Neural progenitor cell (in vitro differentiated cells): Measurements from ENCODE around the gene DMAC2. TPM values are rescaled to one million over a fixed set of nuclear protein-coding genes. Genes with fewer than 3 reads are reported as not detected.

Experiments
- DNase-seq: peaks from one replicate; pipeline ENCODE4 v3.0.0-alpha.2; 2016; ENCODE audit warnings: low spot score
- H2AFZ ChIP-seq: fragments of 200-600 bp; sonication (generic); replicated peaks from 2 replicates; pipeline ENCODE4 v1.6.1; 2016; ENCODE audit warnings: antibody characterized with exemption
- H3F3A ChIP-seq: fragments of 200-600 bp; sonication (generic); 2 replicates; pipeline ENCODE4 v1.6.1; 2016; ENCODE audit warnings: antibody characterized with exemption, low read depth
- H3K27ac ChIP-seq: fragments of 200-600 bp; sonication (generic); 2 replicates; pipeline ENCODE4 v1.5.1; 2016; ENCODE audit warnings: mild to moderate bottlenecking
- H3K27me3 ChIP-seq: fragments of 200-600 bp; sonication (generic); 2 replicates; pipeline ENCODE4 v1.6.1; 2016; ENCODE audit warnings: mild to moderate bottlenecking, moderate library complexity
- H3K36me3 ChIP-seq: fragments of 200-600 bp; sonication (generic); 2 replicates; pipeline ENCODE4 v1.5.1; 2016
- H3K4me1 ChIP-seq: fragments of 200-600 bp; sonication (generic); 2 replicates; pipeline ENCODE4 v1.6.1; 2016; ENCODE audit warnings: mixed run types
- H3K4me2 ChIP-seq: fragments of 200-600 bp; sonication (generic); 2 replicates; pipeline ENCODE4 v1.6.1; 2016
- H3K4me3 ChIP-seq: fragments of 200-600 bp; sonication (generic); 2 replicates; pipeline ENCODE4 v1.5.1; 2016
- H3K79me2 ChIP-seq: fragments of 200-600 bp; sonication (generic); 2 replicates; pipeline ENCODE4 v1.6.1; 2016; ENCODE audit warnings: low read depth
- H3K9ac ChIP-seq: fragments of 200-600 bp; sonication (generic); 2 replicates; pipeline ENCODE4 v1.6.1; 2016
- H3K9me3 ChIP-seq: fragments of 200-600 bp; sonication (generic); 2 replicates; pipeline ENCODE4 v1.5.1; 2016; ENCODE audit warnings: low read depth
- H4K20me1 ChIP-seq: fragments of 200-600 bp; sonication (generic); 2 replicates; pipeline ENCODE4 v1.6.1; 2016; ENCODE audit warnings: low read depth
- H3K27ac Mint-ChIP-seq: 3 replicates; pipeline ENCODE4 v1.8.0; 2021; ENCODE audit warnings: mixed read lengths
- H3K27me3 Mint-ChIP-seq: 2 replicates; pipeline ENCODE4 v1.8.0; 2022; ENCODE audit warnings: low read depth, mild to moderate bottlenecking, inconsistent platforms, moderate library complexity, mixed read lengths; ENCODE audit not compliant: insufficient read depth
- H3K36me3 Mint-ChIP-seq: 3 replicates; pipeline ENCODE4 v1.8.0; 2021; ENCODE audit warnings: mixed read lengths
- H3K4me1 Mint-ChIP-seq: 3 replicates; pipeline ENCODE4 v1.8.0; 2021; ENCODE audit warnings: mixed read lengths
- H3K4me3 Mint-ChIP-seq: 3 replicates; pipeline ENCODE4 v1.8.0; 2021; ENCODE audit warnings: mild to moderate bottlenecking, moderate library complexity, mixed read lengths
- H3K9me3 Mint-ChIP-seq: 3 replicates; pipeline ENCODE4 v1.8.0; 2020; ENCODE audit warnings: mixed read lengths
- EZH2 ChIP-seq: fragments of 200-600 bp; sonication (generic); IDR thresholded peaks from 2 replicates; pipeline ENCODE4 v1.6.1; 2017; ENCODE audit warnings: antibody characterized with exemption, mild to moderate bottlenecking, moderate library complexity
- EZH2phosphoT487 ChIP-seq: fragments of 200-600 bp; sonication (generic); IDR thresholded peaks from 2 replicates; pipeline ENCODE4 v1.6.1; 2017; ENCODE audit warnings: antibody characterized with exemption
- total RNA-seq: library from RNA; depleted of rRNA; stranded (reverse); fragments of >200 nt; gene quantifications from 2 replicates; pipeline ENCODE4 v1.2.3, GENCODE V29; 2015; ENCODE audit warnings: low replicate concordance
- TF ChIP-seq, protein P1 (sequence below): fragments of 200-600 bp; sonication (generic); IDR thresholded peaks from 2 replicates; pipeline ENCODE4 v1.5.1; 2017; ENCODE audit warnings: antibody characterized with exemption, mild to moderate bottlenecking

DMAC2 gene
- total RNA-seq, 1 donor from 2014 or later, result 39.8 TPM

GRCh38 chr19:41479757-41480191 is 40.1 kb upstream of the DMAC2 start:
- H2AFZ ChIP-seq, result no peak overlapping the region
- no peaks in the 10 kb centered on the region for H3F3A ChIP-seq
- H3K79me2 ChIP-seq, result no peaks in the 10 kb centered on the region
- no peaks in the 10 kb centered on the region for H4K20me1 ChIP-seq
- no peaks in the 10 kb centered on the region for H3K9me3 ChIP-seq
- DNase-seq, result no peak
- no peak overlapping the region for H3K4me3 ChIP-seq
- H3K36me3 Mint-ChIP-seq, result no peaks in the 10 kb centered on the region
- TF ChIP-seq EZH2phosphoT487, result no peak
- TF ChIP-seq, protein P1, sequence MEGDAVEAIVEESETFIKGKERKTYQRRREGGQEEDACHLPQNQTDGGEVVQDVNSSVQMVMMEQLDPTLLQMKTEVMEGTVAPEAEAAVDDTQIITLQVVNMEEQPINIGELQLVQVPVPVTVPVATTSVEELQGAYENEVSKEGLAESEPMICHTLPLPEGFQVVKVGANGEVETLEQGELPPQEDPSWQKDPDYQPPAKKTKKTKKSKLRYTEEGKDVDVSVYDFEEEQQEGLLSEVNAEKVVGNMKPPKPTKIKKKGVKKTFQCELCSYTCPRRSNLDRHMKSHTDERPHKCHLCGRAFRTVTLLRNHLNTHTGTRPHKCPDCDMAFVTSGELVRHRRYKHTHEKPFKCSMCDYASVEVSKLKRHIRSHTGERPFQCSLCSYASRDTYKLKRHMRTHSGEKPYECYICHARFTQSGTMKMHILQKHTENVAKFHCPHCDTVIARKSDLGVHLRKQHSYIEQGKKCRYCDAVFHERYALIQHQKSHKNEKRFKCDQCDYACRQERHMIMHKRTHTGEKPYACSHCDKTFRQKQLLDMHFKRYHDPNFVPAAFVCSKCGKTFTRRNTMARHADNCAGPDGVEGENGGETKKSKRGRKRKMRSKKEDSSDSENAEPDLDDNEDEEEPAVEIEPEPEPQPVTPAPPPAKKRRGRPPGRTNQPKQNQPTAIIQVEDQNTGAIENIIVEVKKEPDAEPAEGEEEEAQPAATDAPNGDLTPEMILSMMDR, result no peak
- TF ChIP-seq EZH2, result no peak
- H3K36me3 ChIP-seq, result no peaks in the 10 kb centered on the region
- H3K4me1 ChIP-seq, result no peaks in the 10 kb centered on the region
- H3K27me3 ChIP-seq, result no peaks in the 10 kb centered on the region
- H3K4me3 Mint-ChIP-seq, result no peak overlapping the region
- H3K27me3 Mint-ChIP-seq, result peaks cover 15% of the 10 kb centered on the region
- peaks cover 4% of the 10 kb centered on the region for H3K9me3 Mint-ChIP-seq
- no peaks in the 10 kb centered on the region for H3K4me1 Mint-ChIP-seq
- H3K27ac ChIP-seq, result no peak overlapping the region
- no peak overlapping the region for H3K9ac ChIP-seq
- no peak overlapping the region for H3K27ac Mint-ChIP-seq
- H3K4me2 ChIP-seq, result no peak overlapping the region

DNA sequence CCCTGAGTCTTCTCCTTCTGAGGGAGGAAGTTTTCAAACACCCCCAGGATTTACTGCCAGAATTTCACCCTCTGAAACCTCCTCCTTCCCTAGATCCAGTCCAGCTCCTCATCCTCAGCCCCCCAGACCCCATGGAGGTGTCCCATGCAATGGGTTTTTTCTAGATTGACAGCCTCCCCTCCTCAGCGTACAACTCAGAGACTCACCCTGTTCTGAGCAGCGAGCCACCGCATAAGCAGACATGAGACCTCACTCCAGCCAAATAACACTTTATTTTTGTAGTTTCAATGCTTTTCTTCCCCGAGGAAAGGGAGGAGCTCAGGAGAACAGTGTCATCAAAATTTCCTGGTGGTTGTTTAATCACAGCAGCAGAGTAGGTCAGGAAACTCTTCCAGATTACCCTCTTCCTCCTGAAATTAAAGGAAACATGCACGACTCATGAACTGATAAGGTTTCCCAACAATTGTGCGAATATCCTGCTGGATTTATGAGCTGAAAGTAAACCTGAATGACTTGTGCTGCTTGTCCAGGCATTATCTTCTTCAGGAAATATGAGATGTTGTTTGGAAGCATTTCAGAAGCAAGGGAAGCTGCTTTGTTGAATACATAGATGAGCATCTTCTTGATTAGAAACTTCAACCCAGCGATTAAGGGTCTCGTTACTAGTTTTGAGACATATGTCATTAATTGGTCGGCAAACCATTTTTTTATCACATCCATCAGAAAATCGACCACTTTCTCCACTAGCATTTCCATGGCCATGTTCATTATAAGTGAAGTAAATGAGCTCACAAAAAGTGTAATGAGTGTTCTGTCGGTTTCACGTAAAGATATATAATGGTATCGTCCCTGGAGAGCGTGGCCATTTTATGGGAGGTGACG is 39.4 kb upstream of the DMAC2 start:
- Mint-ChIP-seq H3K27ac (no peak overlapping the region), H3K27me3 (peaks cover 15% of the 10 kb centered on the region), H3K4me1 (no peaks in the 10 kb centered on the region), H3K9me3 (peaks cover 4% of the 10 kb centered on the region), H3K4me3 (no peak overlapping the region), H3K36me3 (no peaks in the 10 kb centered on the region)
- H3K9ac ChIP-seq, result no peak overlapping the region
- no peak overlapping the region for H2AFZ ChIP-seq
- no peaks in the 10 kb centered on the region for H3K9me3 ChIP-seq
- H3K4me2 ChIP-seq, result no peak overlapping the region
- DNase-seq, result no peak
- no peak overlapping the region for H3K4me3 ChIP-seq
- TF ChIP-seq, protein P1, result no peak
- TF ChIP-seq EZH2 (no peak), EZH2phosphoT487 (no peak)
- H3F3A ChIP-seq, result no peaks in the 10 kb centered on the region
- no peaks in the 10 kb centered on the region for H3K36me3 ChIP-seq
- no peaks in the 10 kb centered on the region for H4K20me1 ChIP-seq
- no peaks in the 10 kb centered on the region for H3K4me1 ChIP-seq
- H3K79me2 ChIP-seq, result no peaks in the 10 kb centered on the region
- no peak overlapping the region for H3K27ac ChIP-seq
- H3K27me3 ChIP-seq, result no peaks in the 10 kb centered on the region

DNA sequence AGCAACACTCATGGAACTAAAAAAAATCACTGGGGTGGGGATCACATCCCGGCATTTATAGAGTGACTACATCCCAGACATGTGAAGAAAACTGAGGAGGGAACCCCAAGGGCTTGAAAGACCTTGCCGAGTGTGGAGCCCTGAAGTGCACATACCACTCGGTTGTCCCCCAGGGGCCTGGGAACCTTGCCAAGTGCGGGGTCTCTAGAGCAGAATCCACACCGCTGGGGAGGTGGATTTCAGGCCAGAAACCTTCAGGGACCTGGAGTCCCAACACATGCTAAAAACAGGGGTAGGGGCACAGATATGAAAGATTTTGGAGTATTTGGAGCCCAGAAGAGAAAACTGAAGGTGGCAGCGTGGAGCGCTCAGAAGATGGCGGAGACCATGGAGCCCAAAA is 38.5 kb upstream of the DMAC2 start:
- H3K9me3 Mint-ChIP-seq, result peaks cover 2% of the 10 kb centered on the region
- H3K4me3 Mint-ChIP-seq, result no peak overlapping the region

More for the DNA sequence above, 38.5 kb upstream of the DMAC2 start:
- Mint-ChIP-seq H3K27me3 (peaks cover 15% of the 10 kb centered on the region), H3K4me1 (no peaks in the 10 kb centered on the region), H3K36me3 (no peaks in the 10 kb centered on the region), H3K27ac (no peak overlapping the region)
- DNase-seq, result no peak
- Histone ChIP-seq H4K20me1 (no peaks in the 10 kb centered on the region), H3F3A (no peaks in the 10 kb centered on the region), H3K4me2 (no peak overlapping the region), H2AFZ (no peak overlapping the region), H3K4me1 (no peaks in the 10 kb centered on the region), H3K9ac (no peak overlapping the region), H3K9me3 (no peaks in the 10 kb centered on the region), H3K27me3 (no peaks in the 10 kb centered on the region), H3K4me3 (no peak overlapping the region), H3K36me3 (no peaks in the 10 kb centered on the region), H3K27ac (no peak overlapping the region), H3K79me2 (no peaks in the 10 kb centered on the region)
- TF ChIP-seq EZH2phosphoT487 (no peak), EZH2 (no peak)
- TF ChIP-seq, protein P1, result no peak
